ENCODE results near the gene ARHGAP8. TPM values are rescaled to one million over a fixed set of nuclear protein-coding genes. Genes with fewer than 3 reads are reported as not detected.
A peak's percentile ranks its signal among the peaks of the same experiment; 100 is the strongest.

ARHGAP8 gene
- total RNA-seq, 4 donors from 2014 or later, result 14.9 to 38.8 (median 18.3) TPM

- TF ChIP-seq, protein P1, sequence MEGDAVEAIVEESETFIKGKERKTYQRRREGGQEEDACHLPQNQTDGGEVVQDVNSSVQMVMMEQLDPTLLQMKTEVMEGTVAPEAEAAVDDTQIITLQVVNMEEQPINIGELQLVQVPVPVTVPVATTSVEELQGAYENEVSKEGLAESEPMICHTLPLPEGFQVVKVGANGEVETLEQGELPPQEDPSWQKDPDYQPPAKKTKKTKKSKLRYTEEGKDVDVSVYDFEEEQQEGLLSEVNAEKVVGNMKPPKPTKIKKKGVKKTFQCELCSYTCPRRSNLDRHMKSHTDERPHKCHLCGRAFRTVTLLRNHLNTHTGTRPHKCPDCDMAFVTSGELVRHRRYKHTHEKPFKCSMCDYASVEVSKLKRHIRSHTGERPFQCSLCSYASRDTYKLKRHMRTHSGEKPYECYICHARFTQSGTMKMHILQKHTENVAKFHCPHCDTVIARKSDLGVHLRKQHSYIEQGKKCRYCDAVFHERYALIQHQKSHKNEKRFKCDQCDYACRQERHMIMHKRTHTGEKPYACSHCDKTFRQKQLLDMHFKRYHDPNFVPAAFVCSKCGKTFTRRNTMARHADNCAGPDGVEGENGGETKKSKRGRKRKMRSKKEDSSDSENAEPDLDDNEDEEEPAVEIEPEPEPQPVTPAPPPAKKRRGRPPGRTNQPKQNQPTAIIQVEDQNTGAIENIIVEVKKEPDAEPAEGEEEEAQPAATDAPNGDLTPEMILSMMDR (IDR thresholded peaks at IDR 0.05), result no peak
- TF ChIP-seq POLR2A (IDR thresholded peaks at IDR 0.05), result no peak
- no peak overlapping the region for H3K4me3 ChIP-seq
- H3K27me3 ChIP-seq, result no peaks in the 10 kb centered on the region
- no peak overlapping the region for H3K27ac ChIP-seq
- H3K9me3 ChIP-seq, result no peaks in the 10 kb centered on the region
- peak in 1 of 3 donors; percentile 12 for DNase-seq
- no peaks in the 10 kb centered on the region for H3K4me1 ChIP-seq
- no peaks in the 10 kb centered on the region for H3K36me3 ChIP-seq
Observed at GRCh38 chr22:44811141-44811540, 58.8 kb downstream of the ARHGAP8 start.

GRCh38 chr22:44813416-44813815, 61.0 kb downstream of the ARHGAP8 start:
- DNase-seq, result no peak
- H3K9me3 ChIP-seq, result no peaks in the 10 kb centered on the region
- no peak for TF ChIP-seq POLR2A (IDR thresholded peaks at IDR 0.05)
- TF ChIP-seq, protein P1 (IDR thresholded peaks at IDR 0.05), result no peak
- no peak overlapping the region for H3K27ac ChIP-seq
- H3K27me3 ChIP-seq, result no peaks in the 10 kb centered on the region
- no peak overlapping the region for H3K4me3 ChIP-seq
- no peaks in the 10 kb centered on the region for H3K36me3 ChIP-seq
- no peaks in the 10 kb centered on the region for H3K4me1 ChIP-seq

DNA sequence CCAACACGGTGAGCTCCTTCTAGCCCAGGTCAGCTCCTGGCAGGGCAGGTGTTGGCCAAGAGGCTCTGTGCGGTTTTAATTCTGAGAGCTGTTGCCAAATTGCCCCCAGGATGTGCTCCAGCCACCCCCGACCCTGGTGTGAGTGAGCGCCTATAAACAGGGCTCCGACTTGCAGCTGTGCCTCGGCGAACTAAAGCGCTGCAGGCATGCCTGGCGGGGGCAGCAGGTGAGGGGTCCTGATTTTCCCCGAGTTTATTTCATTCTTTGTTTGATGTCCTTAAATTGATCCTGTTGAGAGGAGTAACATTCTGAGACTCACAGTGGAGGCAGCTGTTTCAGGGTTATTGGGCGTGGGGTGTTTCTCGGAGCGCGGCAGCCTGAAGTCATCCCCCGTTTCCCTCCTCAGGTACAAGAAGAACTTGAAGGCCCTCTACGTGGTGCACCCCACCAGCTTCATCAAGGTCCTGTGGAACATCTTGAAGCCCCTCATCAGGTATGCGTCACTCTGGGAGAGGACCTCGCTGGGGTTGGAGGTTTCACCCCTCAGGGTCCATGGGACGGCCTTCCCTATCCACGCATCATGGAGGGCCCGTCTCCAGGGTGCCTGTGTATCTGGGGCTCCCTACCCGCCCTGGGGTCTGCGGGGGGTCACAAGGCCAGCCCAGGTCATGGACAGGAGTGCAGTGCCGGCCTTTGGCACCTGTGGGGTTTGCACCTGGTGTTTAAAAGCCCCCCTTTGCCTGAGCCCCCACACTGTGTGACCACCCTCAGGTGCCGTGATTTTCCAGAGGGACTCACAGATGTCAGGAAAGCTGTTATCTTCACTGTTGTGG, 62.1 kb downstream of the ARHGAP8 start:
- TF ChIP-seq POLR2A (IDR thresholded peaks at IDR 0.05), result no peak
- TF ChIP-seq, protein P1 (IDR thresholded peaks at IDR 0.05), result no peak
- H3K27ac ChIP-seq, result no peak overlapping the region
- no peaks in the 10 kb centered on the region for H3K9me3 ChIP-seq
- no peaks in the 10 kb centered on the region for H3K36me3 ChIP-seq
- no peaks in the 10 kb centered on the region for H3K4me1 ChIP-seq
- no peak overlapping the region for H3K4me3 ChIP-seq
- H3K27me3 ChIP-seq, result no peaks in the 10 kb centered on the region
- DNase-seq, result no peak

DNA sequence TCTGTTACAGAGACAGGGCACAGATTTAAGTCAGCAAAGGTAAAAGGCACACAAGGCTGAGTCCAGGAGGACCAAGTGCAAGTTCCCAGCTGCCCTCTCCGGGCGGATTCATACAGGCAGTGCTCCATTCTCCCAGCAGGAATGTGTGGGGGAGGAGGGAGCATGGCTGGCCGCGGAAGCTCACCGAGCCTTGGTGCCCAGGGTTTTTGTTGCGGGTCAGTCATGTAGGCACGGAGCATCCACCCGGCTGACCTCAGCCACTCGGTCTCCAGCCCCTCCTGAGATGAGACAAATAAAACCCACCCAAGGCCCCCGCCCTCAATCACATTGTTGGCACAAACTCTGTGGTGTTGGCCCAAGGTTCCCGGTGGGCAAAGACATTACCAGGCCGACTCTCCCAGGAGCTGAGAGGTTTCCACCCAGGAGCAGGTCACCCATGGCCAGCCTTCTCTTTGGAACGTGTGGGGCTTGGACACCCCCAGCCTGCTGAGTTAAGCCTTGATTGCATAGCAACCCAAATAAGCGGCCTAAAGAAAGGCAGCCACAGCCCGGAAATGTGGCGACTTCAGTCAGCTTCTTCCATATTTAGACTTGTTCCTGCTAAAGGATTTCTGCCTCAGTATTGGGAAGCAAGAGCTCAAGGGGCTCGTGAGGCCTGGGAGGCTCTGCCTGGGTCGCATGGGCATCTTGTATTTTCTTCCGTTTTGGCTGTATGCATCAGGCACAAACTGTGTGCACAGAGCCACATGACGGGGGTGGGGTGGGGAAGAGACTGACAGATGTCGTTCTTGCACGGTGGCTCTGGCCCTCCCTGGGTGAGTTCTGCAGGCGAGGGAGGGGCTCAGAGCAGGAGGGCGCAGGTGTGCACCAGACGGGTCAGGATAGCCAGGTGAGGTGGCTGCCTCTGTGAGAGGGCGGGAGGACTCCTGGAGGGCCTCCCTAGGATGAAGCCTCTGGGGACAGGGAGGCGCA, 63.0 kb downstream of the ARHGAP8 start:
- Histone ChIP-seq H3K36me3 (no peaks in the 10 kb centered on the region), H3K9me3 (no peaks in the 10 kb centered on the region), H3K27ac (no peak overlapping the region), H3K4me3 (no peak overlapping the region), H3K27me3 (no peaks in the 10 kb centered on the region), H3K4me1 (no peaks in the 10 kb centered on the region)
- TF ChIP-seq, protein P1 (IDR thresholded peaks at IDR 0.05), result no peak
- TF ChIP-seq POLR2A (IDR thresholded peaks at IDR 0.05), result no peak
- DNase-seq, result no peak

- DNase-seq, result no peak
- Histone ChIP-seq H3K4me3 (no peak overlapping the region), H3K27ac (no peak overlapping the region), H3K36me3 (no peaks in the 10 kb centered on the region), H3K4me1 (no peaks in the 10 kb centered on the region), H3K9me3 (no peaks in the 10 kb centered on the region), H3K27me3 (no peaks in the 10 kb centered on the region)
- TF ChIP-seq POLR2A (IDR thresholded peaks at IDR 0.05), result no peak
- TF ChIP-seq, protein P1 (IDR thresholded peaks at IDR 0.05), result no peak
Observed at GRCh38 chr22:44816141-44816540, 63.8 kb downstream of the ARHGAP8 start.
